ENCODE results near the gene GLS2. TPM values are rescaled to one million over a fixed set of nuclear protein-coding genes. Genes with fewer than 3 reads are reported as not detected.

The GLS2 gene
- total RNA-seq, 1 experiment from 2014 or later = 14.8 TPM

DNA sequence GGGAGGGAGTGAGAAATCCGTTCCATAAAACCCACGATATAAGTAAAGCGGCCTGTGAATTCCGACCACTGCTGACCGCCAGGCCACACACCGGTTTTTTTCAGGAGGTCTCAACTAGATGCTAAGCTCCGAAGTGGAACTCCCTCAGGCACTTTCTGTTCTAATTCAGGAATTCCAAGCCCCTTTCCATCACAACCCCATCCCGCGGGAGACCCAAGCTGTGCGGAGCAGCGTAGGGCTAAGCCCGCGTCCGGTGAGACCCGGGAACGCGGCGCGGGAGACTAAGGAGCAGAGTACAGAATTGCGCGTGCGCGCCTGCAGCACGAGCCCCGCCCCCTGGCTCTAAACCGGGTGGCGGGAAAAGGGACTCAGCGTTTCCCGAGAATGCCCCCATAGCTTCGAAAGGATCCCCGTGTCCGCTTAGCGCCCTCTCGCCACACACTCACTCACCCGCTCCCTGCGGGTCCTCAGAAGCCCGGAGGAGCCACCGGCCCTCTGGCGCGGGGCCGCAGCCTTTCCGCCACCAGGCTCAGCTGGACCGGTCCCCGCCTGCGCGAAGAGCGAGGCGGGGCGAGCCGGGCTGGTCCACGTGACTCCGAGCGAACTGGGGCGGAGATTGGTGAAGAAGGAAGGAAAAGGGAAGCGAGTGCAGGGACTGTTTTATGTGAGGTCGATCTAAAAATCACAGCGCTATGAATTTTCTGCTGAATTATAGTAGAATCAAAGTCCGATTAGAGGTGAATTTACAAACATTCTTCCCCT is 38.9 kb downstream of the GLS2 start, which contains the start of gene TIMELESS:
Gene TIMELESS (minus strand): TSS at position 567 of the 762 bp plus-strand sequence. CDS start 15,256 bp downstream, outside the sequence.
- POLR2A ChIA-PET = interaction anchor here (0.6 to 3.1 kb wide), 10 partner anchors 11 to 321 kb away, joined by 3 to 19 read pairs (median 4); partner anchors contain the start of genes CNPY2, COQ10A, ESYT1 and IL23A
- CTCF ChIA-PET = interaction anchor here (0.7 to 3.5 kb wide), 9 partner anchors 10 to 260 kb away, joined by 3 to 35 read pairs (median 9); partner anchors contain the start of genes CNPY2, GLS2, SMARCC2 and STAT2
- TF ChIP-seq NR1H2 (CRISPR knock-in tag; IDR thresholded peaks at IDR 0.05) (no peak), ZNF263 (CRISPR knock-in tag; IDR thresholded peaks at IDR 0.05; ENCODE audit: low read depth) (no peak), ZBTB21 (CRISPR knock-in tag; IDR thresholded peaks at IDR 0.05; ENCODE audit: borderline replicate concordance) (peak; percentile 67; the same call in 1 of the 2 replicates), ZNF416 (CRISPR knock-in tag; IDR thresholded peaks at IDR 0.05) (0 out of 2 replicates have a peak, but pooled peaks have one; percentile 57), CBFB (CRISPR knock-in tag; IDR thresholded peaks at IDR 0.05; ENCODE audit: low read depth) (no peak), TP53 (CRISPR knock-in tag; IDR thresholded peaks at IDR 0.05) (peak; percentile 55; the same call in 1 of the 2 replicates), MXD4 (CRISPR knock-in tag; IDR thresholded peaks at IDR 0.05; ENCODE audit: borderline replicate concordance) (no peak), RELA (CRISPR knock-in tag; IDR thresholded peaks at IDR 0.05; ENCODE audit: borderline replicate concordance) (0 out of 2 replicates have a peak, but pooled peaks have one; percentile 25), SOX15 (CRISPR knock-in tag; IDR thresholded peaks at IDR 0.05) (no peak), CREM (CRISPR knock-in tag; IDR thresholded peaks at IDR 0.05) (peak; percentile 59; the same call in 1 of the 2 replicates), TCF7 (CRISPR knock-in tag; IDR thresholded peaks at IDR 0.05; ENCODE audit: low read depth) (no peak), GABPB1 (CRISPR knock-in tag; IDR thresholded peaks at IDR 0.05) (peak; percentile 52)
- TF ChIP-seq, protein P1, sequence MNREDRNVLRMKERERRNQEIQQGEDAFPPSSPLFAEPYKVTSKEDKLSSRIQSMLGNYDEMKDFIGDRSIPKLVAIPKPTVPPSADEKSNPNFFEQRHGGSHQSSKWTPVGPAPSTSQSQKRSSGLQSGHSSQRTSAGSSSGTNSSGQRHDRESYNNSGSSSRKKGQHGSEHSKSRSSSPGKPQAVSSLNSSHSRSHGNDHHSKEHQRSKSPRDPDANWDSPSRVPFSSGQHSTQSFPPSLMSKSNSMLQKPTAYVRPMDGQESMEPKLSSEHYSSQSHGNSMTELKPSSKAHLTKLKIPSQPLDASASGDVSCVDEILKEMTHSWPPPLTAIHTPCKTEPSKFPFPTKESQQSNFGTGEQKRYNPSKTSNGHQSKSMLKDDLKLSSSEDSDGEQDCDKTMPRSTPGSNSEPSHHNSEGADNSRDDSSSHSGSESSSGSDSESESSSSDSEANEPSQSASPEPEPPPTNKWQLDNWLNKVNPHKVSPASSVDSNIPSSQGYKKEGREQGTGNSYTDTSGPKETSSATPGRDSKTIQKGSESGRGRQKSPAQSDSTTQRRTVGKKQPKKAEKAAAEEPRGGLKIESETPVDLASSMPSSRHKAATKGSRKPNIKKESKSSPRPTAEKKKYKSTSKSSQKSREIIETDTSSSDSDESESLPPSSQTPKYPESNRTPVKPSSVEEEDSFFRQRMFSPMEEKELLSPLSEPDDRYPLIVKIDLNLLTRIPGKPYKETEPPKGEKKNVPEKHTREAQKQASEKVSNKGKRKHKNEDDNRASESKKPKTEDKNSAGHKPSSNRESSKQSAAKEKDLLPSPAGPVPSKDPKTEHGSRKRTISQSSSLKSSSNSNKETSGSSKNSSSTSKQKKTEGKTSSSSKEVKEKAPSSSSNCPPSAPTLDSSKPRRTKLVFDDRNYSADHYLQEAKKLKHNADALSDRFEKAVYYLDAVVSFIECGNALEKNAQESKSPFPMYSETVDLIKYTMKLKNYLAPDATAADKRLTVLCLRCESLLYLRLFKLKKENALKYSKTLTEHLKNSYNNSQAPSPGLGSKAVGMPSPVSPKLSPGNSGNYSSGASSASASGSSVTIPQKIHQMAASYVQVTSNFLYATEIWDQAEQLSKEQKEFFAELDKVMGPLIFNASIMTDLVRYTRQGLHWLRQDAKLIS (CRISPR knock-in tag; IDR thresholded peaks at IDR 0.05; ENCODE audit: borderline replicate concordance) = 0 out of 2 replicates have a peak, but pooled peaks have one; percentile 39
- TF ChIP-seq, protein P2, sequence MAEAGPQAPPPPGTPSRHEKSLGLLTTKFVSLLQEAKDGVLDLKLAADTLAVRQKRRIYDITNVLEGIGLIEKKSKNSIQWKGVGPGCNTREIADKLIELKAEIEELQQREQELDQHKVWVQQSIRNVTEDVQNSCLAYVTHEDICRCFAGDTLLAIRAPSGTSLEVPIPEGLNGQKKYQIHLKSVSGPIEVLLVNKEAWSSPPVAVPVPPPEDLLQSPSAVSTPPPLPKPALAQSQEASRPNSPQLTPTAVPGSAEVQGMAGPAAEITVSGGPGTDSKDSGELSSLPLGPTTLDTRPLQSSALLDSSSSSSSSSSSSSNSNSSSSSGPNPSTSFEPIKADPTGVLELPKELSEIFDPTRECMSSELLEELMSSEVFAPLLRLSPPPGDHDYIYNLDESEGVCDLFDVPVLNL (CRISPR knock-in tag; IDR thresholded peaks at IDR 0.05; ENCODE audit: borderline replicate concordance, low read depth) = peak; percentile 88; the same call in 1 of the 2 replicates
- TF ChIP-seq, protein P3, sequence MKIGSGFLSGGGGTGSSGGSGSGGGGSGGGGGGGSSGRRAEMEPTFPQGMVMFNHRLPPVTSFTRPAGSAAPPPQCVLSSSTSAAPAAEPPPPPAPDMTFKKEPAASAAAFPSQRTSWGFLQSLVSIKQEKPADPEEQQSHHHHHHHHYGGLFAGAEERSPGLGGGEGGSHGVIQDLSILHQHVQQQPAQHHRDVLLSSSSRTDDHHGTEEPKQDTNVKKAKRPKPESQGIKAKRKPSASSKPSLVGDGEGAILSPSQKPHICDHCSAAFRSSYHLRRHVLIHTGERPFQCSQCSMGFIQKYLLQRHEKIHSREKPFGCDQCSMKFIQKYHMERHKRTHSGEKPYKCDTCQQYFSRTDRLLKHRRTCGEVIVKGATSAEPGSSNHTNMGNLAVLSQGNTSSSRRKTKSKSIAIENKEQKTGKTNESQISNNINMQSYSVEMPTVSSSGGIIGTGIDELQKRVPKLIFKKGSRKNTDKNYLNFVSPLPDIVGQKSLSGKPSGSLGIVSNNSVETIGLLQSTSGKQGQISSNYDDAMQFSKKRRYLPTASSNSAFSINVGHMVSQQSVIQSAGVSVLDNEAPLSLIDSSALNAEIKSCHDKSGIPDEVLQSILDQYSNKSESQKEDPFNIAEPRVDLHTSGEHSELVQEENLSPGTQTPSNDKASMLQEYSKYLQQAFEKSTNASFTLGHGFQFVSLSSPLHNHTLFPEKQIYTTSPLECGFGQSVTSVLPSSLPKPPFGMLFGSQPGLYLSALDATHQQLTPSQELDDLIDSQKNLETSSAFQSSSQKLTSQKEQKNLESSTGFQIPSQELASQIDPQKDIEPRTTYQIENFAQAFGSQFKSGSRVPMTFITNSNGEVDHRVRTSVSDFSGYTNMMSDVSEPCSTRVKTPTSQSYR (CRISPR knock-in tag; IDR thresholded peaks at IDR 0.05) = peak; percentile 66; the same call in 1 of the 2 replicates
- TF ChIP-seq, protein P4, sequence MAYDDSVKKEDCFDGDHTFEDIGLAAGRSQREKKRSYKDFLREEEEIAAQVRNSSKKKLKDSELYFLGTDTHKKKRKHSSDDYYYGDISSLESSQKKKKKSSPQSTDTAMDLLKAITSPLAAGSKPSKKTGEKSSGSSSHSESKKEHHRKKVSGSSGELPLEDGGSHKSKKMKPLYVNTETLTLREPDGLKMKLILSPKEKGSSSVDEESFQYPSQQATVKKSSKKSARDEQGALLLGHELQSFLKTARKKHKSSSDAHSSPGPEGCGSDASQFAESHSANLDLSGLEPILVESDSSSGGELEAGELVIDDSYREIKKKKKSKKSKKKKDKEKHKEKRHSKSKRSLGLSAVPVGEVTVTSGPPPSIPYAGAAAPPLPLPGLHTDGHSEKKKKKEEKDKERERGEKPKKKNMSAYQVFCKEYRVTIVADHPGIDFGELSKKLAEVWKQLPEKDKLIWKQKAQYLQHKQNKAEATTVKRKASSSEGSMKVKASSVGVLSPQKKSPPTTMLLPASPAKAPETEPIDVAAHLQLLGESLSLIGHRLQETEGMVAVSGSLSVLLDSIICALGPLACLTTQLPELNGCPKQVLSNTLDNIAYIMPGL (CRISPR knock-in tag; IDR thresholded peaks at IDR 0.05) = no peak
- TF ChIP-seq, protein P5, sequence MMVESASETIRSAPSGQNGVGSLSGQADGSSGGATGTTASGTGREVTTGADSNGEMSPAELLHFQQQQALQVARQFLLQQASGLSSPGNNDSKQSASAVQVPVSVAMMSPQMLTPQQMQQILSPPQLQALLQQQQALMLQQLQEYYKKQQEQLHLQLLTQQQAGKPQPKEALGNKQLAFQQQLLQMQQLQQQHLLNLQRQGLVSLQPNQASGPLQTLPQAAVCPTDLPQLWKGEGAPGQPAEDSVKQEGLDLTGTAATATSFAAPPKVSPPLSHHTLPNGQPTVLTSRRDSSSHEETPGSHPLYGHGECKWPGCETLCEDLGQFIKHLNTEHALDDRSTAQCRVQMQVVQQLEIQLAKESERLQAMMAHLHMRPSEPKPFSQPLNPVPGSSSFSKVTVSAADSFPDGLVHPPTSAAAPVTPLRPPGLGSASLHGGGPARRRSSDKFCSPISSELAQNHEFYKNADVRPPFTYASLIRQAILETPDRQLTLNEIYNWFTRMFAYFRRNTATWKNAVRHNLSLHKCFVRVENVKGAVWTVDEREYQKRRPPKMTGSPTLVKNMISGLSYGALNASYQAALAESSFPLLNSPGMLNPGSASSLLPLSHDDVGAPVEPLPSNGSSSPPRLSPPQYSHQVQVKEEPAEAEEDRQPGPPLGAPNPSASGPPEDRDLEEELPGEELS (CRISPR knock-in tag; IDR thresholded peaks at IDR 0.05) = peak; percentile 69; the same call in 1 of the 2 replicates
- TF ChIP-seq, protein P6, sequence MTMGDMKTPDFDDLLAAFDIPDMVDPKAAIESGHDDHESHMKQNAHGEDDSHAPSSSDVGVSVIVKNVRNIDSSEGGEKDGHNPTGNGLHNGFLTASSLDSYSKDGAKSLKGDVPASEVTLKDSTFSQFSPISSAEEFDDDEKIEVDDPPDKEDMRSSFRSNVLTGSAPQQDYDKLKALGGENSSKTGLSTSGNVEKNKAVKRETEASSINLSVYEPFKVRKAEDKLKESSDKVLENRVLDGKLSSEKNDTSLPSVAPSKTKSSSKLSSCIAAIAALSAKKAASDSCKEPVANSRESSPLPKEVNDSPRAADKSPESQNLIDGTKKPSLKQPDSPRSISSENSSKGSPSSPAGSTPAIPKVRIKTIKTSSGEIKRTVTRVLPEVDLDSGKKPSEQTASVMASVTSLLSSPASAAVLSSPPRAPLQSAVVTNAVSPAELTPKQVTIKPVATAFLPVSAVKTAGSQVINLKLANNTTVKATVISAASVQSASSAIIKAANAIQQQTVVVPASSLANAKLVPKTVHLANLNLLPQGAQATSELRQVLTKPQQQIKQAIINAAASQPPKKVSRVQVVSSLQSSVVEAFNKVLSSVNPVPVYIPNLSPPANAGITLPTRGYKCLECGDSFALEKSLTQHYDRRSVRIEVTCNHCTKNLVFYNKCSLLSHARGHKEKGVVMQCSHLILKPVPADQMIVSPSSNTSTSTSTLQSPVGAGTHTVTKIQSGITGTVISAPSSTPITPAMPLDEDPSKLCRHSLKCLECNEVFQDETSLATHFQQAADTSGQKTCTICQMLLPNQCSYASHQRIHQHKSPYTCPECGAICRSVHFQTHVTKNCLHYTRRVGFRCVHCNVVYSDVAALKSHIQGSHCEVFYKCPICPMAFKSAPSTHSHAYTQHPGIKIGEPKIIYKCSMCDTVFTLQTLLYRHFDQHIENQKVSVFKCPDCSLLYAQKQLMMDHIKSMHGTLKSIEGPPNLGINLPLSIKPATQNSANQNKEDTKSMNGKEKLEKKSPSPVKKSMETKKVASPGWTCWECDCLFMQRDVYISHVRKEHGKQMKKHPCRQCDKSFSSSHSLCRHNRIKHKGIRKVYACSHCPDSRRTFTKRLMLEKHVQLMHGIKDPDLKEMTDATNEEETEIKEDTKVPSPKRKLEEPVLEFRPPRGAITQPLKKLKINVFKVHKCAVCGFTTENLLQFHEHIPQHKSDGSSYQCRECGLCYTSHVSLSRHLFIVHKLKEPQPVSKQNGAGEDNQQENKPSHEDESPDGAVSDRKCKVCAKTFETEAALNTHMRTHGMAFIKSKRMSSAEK (CRISPR knock-in tag; IDR thresholded peaks at IDR 0.05; ENCODE audit: borderline replicate concordance) = no peak
- TF ChIP-seq, protein P7, sequence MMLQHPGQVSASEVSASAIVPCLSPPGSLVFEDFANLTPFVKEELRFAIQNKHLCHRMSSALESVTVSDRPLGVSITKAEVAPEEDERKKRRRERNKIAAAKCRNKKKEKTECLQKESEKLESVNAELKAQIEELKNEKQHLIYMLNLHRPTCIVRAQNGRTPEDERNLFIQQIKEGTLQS (CRISPR knock-in tag; conservative IDR thresholded peaks at IDR 0.05) = no peak

More for the DNA sequence above, 38.9 kb downstream of the GLS2 start, which contains the start of gene TIMELESS:
- H3K4me3 Mint-ChIP-seq = peak within 1 kb of the TSS; percentile 82
- H3K27me3 Mint-ChIP-seq (ENCODE audit: low read depth) = peaks cover 5% of the 10 kb centered on the region
- H3K36me3 Mint-ChIP-seq = peaks cover 25% of the 10 kb centered on the region
- peaks cover 17% of the 10 kb centered on the region for H3K9me3 Mint-ChIP-seq
- peaks cover 41% of the 10 kb centered on the region for H3K4me1 Mint-ChIP-seq
- peak within 1 kb of the TSS; percentile 97 for H3K27ac Mint-ChIP-seq
- ATAC-seq (peak; percentile 92), DNase-seq (ENCODE audit: low spot score) (peak; percentile 88)
